GM19023 (cell line): Measurements from ENCODE around the gene TOM1.
"Not testable (repeated sequence)": the region's sequence is repeated elsewhere in the genome, so short reads cannot be mapped to it uniquely, and the experiment has no call there.

Experiments used
- ATAC-seq: cut with Tn5 transposase; IDR thresholded peaks from one replicate; pipeline ENCODE4 v1.9.1; 2021; ENCODE audit warnings: mild to moderate bottlenecking, moderate library complexity; ENCODE audit not compliant: unreplicated experiment

The TOM1 gene

GRCh38 chr22:35363566-35364086, 63.9 kb downstream of the TOM1 start:
- ATAC-seq: no peak

- ATAC-seq: not testable (repeated sequence)
Observed at GRCh38 chr22:35364230-35364629, 64.5 kb downstream of the TOM1 start.

- ATAC-seq: no peak
Observed at GRCh38 chr22:35367331-35367886, 67.7 kb downstream of the TOM1 start.

GRCh38 chr22:35368386-35368785, 68.7 kb downstream of the TOM1 start:
- no peak for ATAC-seq

- no peak for ATAC-seq
Observed at GRCh38 chr22:35369996-35370395, 70.3 kb downstream of the TOM1 start.

- ATAC-seq: no peak
Observed at GRCh38 chr22:35373781-35374180, 74.1 kb downstream of the TOM1 start.

- no peak for ATAC-seq
Observed at GRCh38 chr22:35375031-35375430, 75.3 kb downstream of the TOM1 start.

- no peak for ATAC-seq
Observed at GRCh38 chr22:35375526-35375925, 75.8 kb downstream of the TOM1 start.

- ATAC-seq: peak; percentile 50
Observed at GRCh38 chr22:35376728-35377472, 77.2 kb downstream of the TOM1 start.

- ATAC-seq: no peak
Observed at GRCh38 chr22:35377735-35378134, 78.0 kb downstream of the TOM1 start.

- no peak for ATAC-seq
Observed at GRCh38 chr22:35378621-35379020, 78.9 kb downstream of the TOM1 start.

- ATAC-seq: no peak
Observed at GRCh38 chr22:35379146-35379993, 79.7 kb downstream of the TOM1 start.

- no peak for ATAC-seq
Observed at GRCh38 chr22:35380013-35380412, 80.3 kb downstream of the TOM1 start.

- no peak for ATAC-seq
Observed at GRCh38 chr22:35380537-35381423, 81.1 kb downstream of the TOM1 start, which contains the start of gene HMOX1. HMOX1 (plus strand) TSS chr22:35381096; CDS start chr22:35381174, 78 bp downstream.

- ATAC-seq: no peak
Observed at GRCh38 chr22:35381424-35382009, 81.8 kb downstream of the TOM1 start.

- ATAC-seq: no peak
Observed at GRCh38 chr22:35383679-35384071, 84.0 kb downstream of the TOM1 start.

- no peak for ATAC-seq
Observed at GRCh38 chr22:35384527-35384926, 84.8 kb downstream of the TOM1 start.

GRCh38 chr22:35384975-35385588, 85.4 kb downstream of the TOM1 start:
- ATAC-seq: no peak

GRCh38 chr22:35386670-35387288, 87.1 kb downstream of the TOM1 start:
- ATAC-seq: no peak
